Subcutaneous adipose tissue (tissue), 4 donors: ENCODE measurements around the gene SWAP70. TPM values are rescaled to one million over a fixed set of nuclear protein-coding genes. Genes with fewer than 3 reads are reported as not detected.

ENCODE experiments used
- CTCF ChIP-seq: fragments of 450-650 bp; IDR thresholded peaks from one replicate; pipeline ENCODE4 v1.5.1; 2016; ENCODE audit warnings: low read depth, mild to moderate bottlenecking, control low read depth, antibody characterized with exemption, moderate library complexity
- total RNA-seq, 4 donors: library from RNA; depleted of rRNA; stranded (reverse); fragments of >200 nt; gene quantifications; one replicate each; pipeline ENCODE4 v1.1.0, GENCODE V29; 2016

Gene SWAP70
- total RNA-seq, 4 donors from 2014 or later, result 48.8 to 72.7 (median 60.6) TPM

GRCh38 chr11:9756878-9757277 is 93.0 kb downstream of the SWAP70 start:
- TF ChIP-seq CTCF, result no peak

- no peak for TF ChIP-seq CTCF
Measured at GRCh38 chr11:9757809-9758636, 94.1 kb downstream of the SWAP70 start.

GRCh38 chr11:9758637-9759518 is 95.0 kb downstream of the SWAP70 start:
- TF ChIP-seq CTCF, result no peak

GRCh38 chr11:9759519-9760192 is 95.8 kb downstream of the SWAP70 start:
- no peak for TF ChIP-seq CTCF

GRCh38 chr11:9760193-9760575 is 96.3 kb downstream of the SWAP70 start:
- TF ChIP-seq CTCF, result no peak

- no peak for TF ChIP-seq CTCF
Measured at GRCh38 chr11:9761441-9761945, 97.6 kb downstream of the SWAP70 start.
